Activated CD8-positive, alpha-beta memory T cell treated with anti-CD3 and anti-CD28 coated beads, Interleukin-2, amount 50 U/mL, for 4 hours (primary cell): ENCODE data around the gene KDM4D.
"Not testable (repeated sequence)": the region's sequence is repeated elsewhere in the genome, so short reads cannot be mapped to it uniquely, and the experiment has no call there.

Experiments used
- DNase-seq: peaks from one replicate; pipeline ENCODE4 v3.0.0-alpha.2; 2020

KDM4D gene

GRCh38 chr11:95037356-95038035, 64.0 kb downstream of the KDM4D start:
- DNase-seq = not testable (repeated sequence)

DNA sequence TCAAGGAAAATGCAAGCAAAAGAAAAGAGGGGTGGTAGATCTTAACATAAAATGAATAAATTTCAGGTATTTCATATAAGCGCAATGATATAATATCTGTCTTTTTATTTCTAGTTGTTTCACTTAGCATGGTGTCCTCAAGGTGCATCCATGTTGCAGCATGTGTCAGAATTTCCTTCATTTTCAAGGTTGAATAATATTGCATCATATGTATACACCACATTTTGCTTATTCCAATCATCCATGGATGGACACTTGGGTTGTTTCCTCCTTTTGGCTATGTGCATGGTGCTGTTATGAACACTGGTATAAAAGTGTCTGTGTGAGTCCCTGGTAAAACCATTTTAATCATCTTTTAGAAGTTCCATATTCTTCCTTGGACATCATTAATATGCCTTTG, 68.7 kb downstream of the KDM4D start:
- no peak for DNase-seq

DNA sequence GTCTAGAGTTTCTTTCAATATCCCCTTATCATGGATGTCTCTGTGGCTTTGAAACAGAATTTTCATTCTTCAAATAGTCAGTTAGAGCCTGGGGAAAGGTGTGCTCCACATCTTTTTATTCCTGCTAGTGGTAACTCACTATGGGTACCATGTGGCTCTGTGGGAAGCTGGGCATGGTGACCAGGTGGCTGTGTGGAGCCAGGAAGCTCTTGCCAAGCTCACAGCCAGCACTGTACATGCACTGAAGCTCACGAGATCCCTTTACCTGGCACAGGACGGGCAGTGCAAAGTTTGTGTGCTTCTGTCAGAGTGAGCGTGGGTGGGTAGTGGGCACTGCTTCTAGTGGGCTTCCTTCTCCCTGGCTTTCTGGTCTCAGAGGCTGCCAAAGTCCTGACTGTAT, 69.4 kb downstream of the KDM4D start:
- DNase-seq = no peak

- DNase-seq = no peak
Measured at GRCh38 chr11:95044010-95044409, 70.5 kb downstream of the KDM4D start.

DNA sequence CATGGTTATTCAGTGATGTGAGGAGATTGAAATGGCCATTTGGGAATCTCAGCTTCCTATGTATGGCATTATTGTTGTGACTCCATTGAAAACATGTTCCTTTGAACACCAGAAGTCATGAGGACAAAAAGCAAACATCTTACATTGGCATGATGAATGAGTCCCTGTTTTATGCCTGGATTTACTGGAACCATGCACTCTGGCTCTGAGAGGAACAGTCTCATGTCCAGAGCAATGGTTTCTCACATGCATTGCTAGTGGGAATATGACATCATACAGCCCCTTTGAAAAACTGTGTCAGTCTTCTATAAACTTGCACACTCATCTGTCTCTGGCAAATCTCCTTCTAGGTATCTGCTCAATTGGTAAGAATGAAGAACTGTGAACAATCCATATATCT, 72.3 kb downstream of the KDM4D start:
- DNase-seq = no peak
